Glutamatergic neuron (in vitro differentiated cells): Measurements from ENCODE around the gene RCAN3. TPM values are rescaled to one million over a fixed set of nuclear protein-coding genes. Genes with fewer than 3 reads are reported as not detected.

Experiments used
- DNase-seq: peaks from one replicate; pipeline ENCODE4 v3.0.0; 2022
- H3K27ac Mint-ChIP-seq: one replicate; pipeline ENCODE4 v1.8.0; 2020; ENCODE audit warnings: mild to moderate bottlenecking, mixed read lengths, inconsistent platforms; ENCODE audit not compliant: unreplicated experiment
- H3K27me3 Mint-ChIP-seq: one replicate; pipeline ENCODE4 v1.8.0; 2020; ENCODE audit warnings: mild to moderate bottlenecking, moderate library complexity, mixed read lengths, inconsistent platforms; ENCODE audit not compliant: unreplicated experiment
- H3K36me3 Mint-ChIP-seq: one replicate; pipeline ENCODE4 v1.8.0; 2020; ENCODE audit warnings: mild to moderate bottlenecking, mixed read lengths, inconsistent platforms; ENCODE audit not compliant: unreplicated experiment
- H3K4me1 Mint-ChIP-seq: one replicate; pipeline ENCODE4 v1.8.0; 2020; ENCODE audit warnings: mild to moderate bottlenecking, low read depth, mixed read lengths, inconsistent platforms; ENCODE audit not compliant: unreplicated experiment
- H3K4me3 Mint-ChIP-seq: one replicate; pipeline ENCODE4 v1.8.0; 2020; ENCODE audit warnings: mild to moderate bottlenecking, mixed read lengths, inconsistent platforms; ENCODE audit not compliant: unreplicated experiment
- H3K9me3 Mint-ChIP-seq: one replicate; pipeline ENCODE4 v1.8.0; 2020; ENCODE audit warnings: mild to moderate bottlenecking, moderate library complexity, mixed read lengths, inconsistent platforms; ENCODE audit not compliant: unreplicated experiment
- total RNA-seq: library from RNA; stranded (reverse); fragmentation: NEBNext Ultra II Directional; extraction: Animal tissue kit (Norgen Biotek cat#: 25700); gene quantifications from one replicate; pipeline ENCODE4 v1.2.1, GENCODE V29; 2021; ENCODE audit not compliant: unreplicated experiment
- TF ChIP-seq, protein P1 (sequence below): fragments of 200-600 bp; sonication (generic); IDR thresholded peaks from one replicate; pipeline ENCODE4 v1.5.0; 2021; ENCODE audit not compliant: partially characterized antibody, unreplicated experiment

The RCAN3 gene
- total RNA-seq, 1 donor from 2014 or later: 21.8 TPM

DNA sequence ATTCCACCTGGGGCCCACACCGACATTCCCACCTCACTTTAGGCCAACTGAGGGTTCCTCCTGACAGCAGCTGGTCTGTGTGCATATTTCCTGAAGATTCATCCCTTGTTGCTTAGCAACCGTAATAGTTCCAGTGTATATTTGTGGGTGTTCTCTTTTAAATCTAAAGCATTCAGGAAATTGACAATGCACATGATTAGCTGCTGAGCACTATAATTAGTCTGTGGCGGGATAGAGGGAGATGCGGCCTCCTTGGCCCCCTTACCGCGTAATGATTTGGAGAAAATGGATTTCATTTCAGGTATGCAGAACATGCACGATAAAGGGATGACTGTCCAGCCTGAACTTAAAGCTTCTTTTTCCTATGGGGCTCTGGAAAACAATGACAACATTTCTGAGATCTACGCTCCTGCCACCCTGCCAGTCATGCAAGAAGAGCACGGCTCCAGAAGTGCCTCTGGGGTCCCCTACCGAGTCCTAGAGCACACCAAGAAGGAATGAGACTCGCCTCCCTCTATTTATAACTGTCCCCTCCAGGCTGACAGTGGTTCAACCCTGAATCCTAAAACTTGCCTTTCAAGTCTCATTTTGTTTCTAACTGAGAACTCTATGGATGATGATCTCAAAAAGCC, 33.8 kb upstream of the RCAN3 start:
- no peak overlapping the region for H3K4me3 Mint-ChIP-seq
- H3K27ac Mint-ChIP-seq: no peak overlapping the region
- no peaks in the 10 kb centered on the region for H3K9me3 Mint-ChIP-seq
- no peaks in the 10 kb centered on the region for H3K36me3 Mint-ChIP-seq
- TF ChIP-seq, protein P1, sequence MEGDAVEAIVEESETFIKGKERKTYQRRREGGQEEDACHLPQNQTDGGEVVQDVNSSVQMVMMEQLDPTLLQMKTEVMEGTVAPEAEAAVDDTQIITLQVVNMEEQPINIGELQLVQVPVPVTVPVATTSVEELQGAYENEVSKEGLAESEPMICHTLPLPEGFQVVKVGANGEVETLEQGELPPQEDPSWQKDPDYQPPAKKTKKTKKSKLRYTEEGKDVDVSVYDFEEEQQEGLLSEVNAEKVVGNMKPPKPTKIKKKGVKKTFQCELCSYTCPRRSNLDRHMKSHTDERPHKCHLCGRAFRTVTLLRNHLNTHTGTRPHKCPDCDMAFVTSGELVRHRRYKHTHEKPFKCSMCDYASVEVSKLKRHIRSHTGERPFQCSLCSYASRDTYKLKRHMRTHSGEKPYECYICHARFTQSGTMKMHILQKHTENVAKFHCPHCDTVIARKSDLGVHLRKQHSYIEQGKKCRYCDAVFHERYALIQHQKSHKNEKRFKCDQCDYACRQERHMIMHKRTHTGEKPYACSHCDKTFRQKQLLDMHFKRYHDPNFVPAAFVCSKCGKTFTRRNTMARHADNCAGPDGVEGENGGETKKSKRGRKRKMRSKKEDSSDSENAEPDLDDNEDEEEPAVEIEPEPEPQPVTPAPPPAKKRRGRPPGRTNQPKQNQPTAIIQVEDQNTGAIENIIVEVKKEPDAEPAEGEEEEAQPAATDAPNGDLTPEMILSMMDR: no peak
- peaks cover 3% of the 10 kb centered on the region for H3K27me3 Mint-ChIP-seq
- H3K4me1 Mint-ChIP-seq: peaks cover 6% of the 10 kb centered on the region
- no peak for DNase-seq

DNA sequence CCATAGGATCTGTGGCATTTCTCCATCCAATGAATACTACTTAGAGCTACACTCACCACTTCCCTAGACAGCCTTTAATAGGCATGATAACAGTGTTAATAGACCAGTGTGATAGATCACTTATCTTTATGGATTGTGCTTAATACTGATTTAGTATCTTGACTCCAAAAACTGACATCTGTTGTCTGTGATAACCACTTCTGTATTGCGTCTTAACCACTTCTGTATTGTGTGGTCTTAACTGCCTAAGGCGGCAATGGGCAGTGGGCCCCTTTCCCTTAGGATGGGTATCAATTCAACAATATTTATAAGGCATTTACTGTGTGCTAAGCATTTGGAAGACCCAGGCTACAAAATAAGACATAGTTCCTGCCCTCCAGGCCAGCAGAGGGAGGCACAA, 32.0 kb upstream of the RCAN3 start:
- Mint-ChIP-seq H3K36me3 (no peaks in the 10 kb centered on the region), H3K27ac (no peak overlapping the region), H3K27me3 (peaks cover 3% of the 10 kb centered on the region), H3K4me1 (no peaks in the 10 kb centered on the region), H3K9me3 (no peaks in the 10 kb centered on the region), H3K4me3 (no peak overlapping the region)
- DNase-seq: no peak
- TF ChIP-seq, protein P1: no peak

DNA sequence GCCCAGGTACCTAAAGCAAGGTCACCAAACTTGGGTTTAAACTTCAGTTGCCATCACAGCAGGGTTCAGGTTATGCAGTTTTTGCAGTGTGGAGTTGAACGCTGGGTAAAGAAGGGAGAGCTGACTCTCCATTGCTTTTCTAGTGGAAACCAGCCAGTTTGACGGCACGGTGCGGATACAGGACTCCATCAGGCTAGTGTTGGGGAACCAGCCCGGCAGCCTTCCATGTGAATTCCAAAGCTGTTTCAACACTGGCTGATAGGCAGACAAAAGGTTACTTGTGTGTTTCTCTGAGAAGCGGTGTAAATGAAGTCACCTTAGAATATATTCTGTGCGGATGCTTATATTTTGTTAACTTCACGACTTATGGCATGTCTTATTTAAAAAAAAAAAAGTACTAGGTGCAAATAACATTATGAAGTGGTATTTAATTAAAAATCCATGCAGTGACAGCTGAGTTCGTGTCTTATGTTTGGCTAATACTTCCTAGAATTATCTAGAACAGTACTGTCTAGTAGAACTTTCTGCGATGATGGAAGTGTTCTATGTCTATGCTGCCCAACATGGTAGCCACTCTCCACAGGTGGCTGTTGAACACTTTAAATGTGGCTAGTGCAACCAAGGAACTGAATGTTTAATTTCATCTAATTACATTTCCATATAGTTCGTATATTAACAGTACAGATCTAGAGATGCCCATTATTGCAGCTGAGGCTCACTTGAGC, 29.9 kb upstream of the RCAN3 start:
- no peaks in the 10 kb centered on the region for H3K4me1 Mint-ChIP-seq
- DNase-seq: no peak
- H3K9me3 Mint-ChIP-seq: no peaks in the 10 kb centered on the region
- TF ChIP-seq, protein P1: no peak
- no peak overlapping the region for H3K4me3 Mint-ChIP-seq
- peaks cover 3% of the 10 kb centered on the region for H3K27me3 Mint-ChIP-seq
- H3K27ac Mint-ChIP-seq: no peak overlapping the region
- H3K36me3 Mint-ChIP-seq: no peaks in the 10 kb centered on the region

DNA sequence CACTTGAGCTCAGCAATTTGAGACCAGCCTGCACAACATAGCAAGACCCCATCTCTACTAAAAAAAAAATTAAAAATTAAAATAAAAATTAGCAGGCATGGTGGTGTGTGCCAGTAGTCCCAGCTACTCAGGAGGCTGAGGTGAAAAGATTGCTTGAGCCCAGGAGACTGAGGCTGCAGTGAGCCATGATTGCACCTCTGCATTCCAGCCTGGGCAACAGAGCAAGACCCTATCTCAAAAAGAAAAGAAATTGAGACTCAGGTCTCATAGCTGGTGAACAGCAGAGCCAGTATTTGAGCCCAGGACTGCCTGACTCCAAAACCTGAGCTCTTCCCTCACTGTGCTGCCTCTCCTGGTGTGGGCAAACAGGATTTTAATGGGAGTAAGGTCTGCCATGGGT, 28.4 kb upstream of the RCAN3 start:
- Mint-ChIP-seq H3K9me3 (no peaks in the 10 kb centered on the region), H3K4me1 (no peaks in the 10 kb centered on the region)
- TF ChIP-seq, protein P1: no peak

DNA sequence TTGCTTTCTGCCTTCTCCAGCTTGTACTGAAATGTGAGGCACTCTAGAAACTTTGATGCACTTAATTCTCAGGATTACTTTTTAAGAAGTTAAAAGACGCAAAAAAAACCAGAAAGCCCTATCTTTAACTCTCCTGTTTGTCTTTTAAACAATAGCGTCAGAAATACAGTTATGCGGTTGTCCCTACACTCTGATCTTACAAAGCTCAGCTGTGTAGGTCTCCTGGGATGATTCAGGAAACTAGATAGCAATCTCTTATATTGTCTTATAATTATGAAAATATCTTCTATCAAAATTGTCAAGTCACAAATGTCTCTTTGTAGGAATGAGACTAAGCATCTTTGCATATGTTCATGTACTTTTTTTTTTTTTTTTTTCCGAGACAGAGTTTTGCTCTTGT, 26.9 kb upstream of the RCAN3 start:
- H3K9me3 Mint-ChIP-seq: no peaks in the 10 kb centered on the region
- TF ChIP-seq, protein P1: no peak
- H3K36me3 Mint-ChIP-seq: peaks cover 3% of the 10 kb centered on the region
- no peaks in the 10 kb centered on the region for H3K27me3 Mint-ChIP-seq
- H3K4me3 Mint-ChIP-seq: no peak overlapping the region
- DNase-seq: no peak
- no peaks in the 10 kb centered on the region for H3K4me1 Mint-ChIP-seq
- H3K27ac Mint-ChIP-seq: no peak overlapping the region

More for the DNA sequence above, 28.4 kb upstream of the RCAN3 start:
- Mint-ChIP-seq H3K4me3 (no peak overlapping the region), H3K27ac (no peak overlapping the region), H3K36me3 (no peaks in the 10 kb centered on the region), H3K27me3 (no peaks in the 10 kb centered on the region)
- DNase-seq: no peak
